GM18907 (cell line): ENCODE data around the gene EPC1.
"Not testable (repeated sequence)": the region's sequence is repeated elsewhere in the genome, so short reads cannot be mapped to it uniquely, and the experiment has no call there.

Source experiments
- ATAC-seq: cut with Tn5 transposase; IDR thresholded peaks from one replicate; pipeline ENCODE4 v1.9.1; 2021; ENCODE audit warnings: mild to moderate bottlenecking, moderate library complexity; ENCODE audit not compliant: unreplicated experiment

EPC1 gene

GRCh38 chr10:32346551-32347362, at the start of gene EPC1:
TSS of gene EPC1 (minus strand) at chr10:32347158. CDS start at chr10:32346915, 243 bp downstream.
- peak; percentile 68 for ATAC-seq

- ATAC-seq: no peak
Observed at GRCh38 chr10:32393911-32394310, 47.0 kb upstream of the EPC1 start.

GRCh38 chr10:32392284-32392683, 45.3 kb upstream of the EPC1 start:
- ATAC-seq: not testable (repeated sequence)

- no peak for ATAC-seq
Observed at GRCh38 chr10:32390193-32390592, 43.2 kb upstream of the EPC1 start.

GRCh38 chr10:32388258-32389027, 41.5 kb upstream of the EPC1 start:
- no peak for ATAC-seq

GRCh38 chr10:32386623-32387260, 39.8 kb upstream of the EPC1 start:
- ATAC-seq: no peak

- ATAC-seq: no peak
Observed at GRCh38 chr10:32384171-32384570, 37.2 kb upstream of the EPC1 start.

GRCh38 chr10:32381165-32381564, 34.2 kb upstream of the EPC1 start:
- ATAC-seq: no peak

- ATAC-seq: no peak
Observed at GRCh38 chr10:32379950-32380551, 33.1 kb upstream of the EPC1 start.

GRCh38 chr10:32379318-32379949, 32.5 kb upstream of the EPC1 start:
- no peak for ATAC-seq

- ATAC-seq: peak; percentile 95
Observed at GRCh38 chr10:32378363-32379317, 31.7 kb upstream of the EPC1 start.

- peak; percentile 36 for ATAC-seq
Observed at GRCh38 chr10:32377458-32378259, 30.7 kb upstream of the EPC1 start.

GRCh38 chr10:32376771-32377170, 29.8 kb upstream of the EPC1 start:
- no peak for ATAC-seq

GRCh38 chr10:32376097-32376496, 29.1 kb upstream of the EPC1 start:
- ATAC-seq: no peak

- ATAC-seq: no peak
Observed at GRCh38 chr10:32375631-32376030, 28.7 kb upstream of the EPC1 start.

- no peak for ATAC-seq
Observed at GRCh38 chr10:32374605-32375004, 27.6 kb upstream of the EPC1 start.

- no peak for ATAC-seq
Observed at GRCh38 chr10:32373496-32373895, 26.5 kb upstream of the EPC1 start.

GRCh38 chr10:32373031-32373430, 26.1 kb upstream of the EPC1 start:
- no peak for ATAC-seq
